ENCODE results near the gene PAX5.

- no peak for TF ChIP-seq CTCF (IDR thresholded peaks at IDR 0.05)
- TF ChIP-seq EZH2 (IDR thresholded peaks at IDR 0.05; ENCODE audit: borderline replicate concordance, insufficient read depth, low read depth, low read length, poor library complexity, severe bottlenecking) = no peak
Measured at GRCh38 chr9:36831381-36832161, 202.5 kb downstream of the PAX5 start.

Data from B cell (primary cell).